ENCODE data around the gene VPS35L.
"Not testable (repeated sequence)": the region's sequence is repeated elsewhere in the genome, so short reads cannot be mapped to it uniquely, and the experiment has no call there.

VPS35L gene

GRCh38 chr16:19715566-19715965 is 160.1 kb downstream of the VPS35L start:
- no peak for DNase-seq

DNA sequence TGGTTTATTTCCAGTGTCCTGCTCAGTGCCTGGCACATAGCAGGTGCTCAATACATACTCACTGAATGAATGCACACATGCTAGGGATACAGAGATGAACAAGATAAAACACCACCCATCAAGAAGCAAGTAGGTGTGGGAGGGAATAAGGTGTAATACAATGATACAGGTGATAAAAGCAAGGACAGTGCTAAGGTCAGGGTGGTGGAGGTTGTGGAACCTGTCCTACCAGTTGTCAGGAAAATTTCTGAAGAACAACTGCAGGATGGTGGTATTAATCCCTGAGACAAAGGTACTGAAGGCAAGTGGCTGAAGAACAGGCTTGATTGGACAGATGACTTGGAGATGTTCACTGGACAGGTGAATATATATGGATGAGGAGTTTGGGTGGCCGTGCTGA is 160.7 kb downstream of the VPS35L start:
- no peak for DNase-seq

DNA sequence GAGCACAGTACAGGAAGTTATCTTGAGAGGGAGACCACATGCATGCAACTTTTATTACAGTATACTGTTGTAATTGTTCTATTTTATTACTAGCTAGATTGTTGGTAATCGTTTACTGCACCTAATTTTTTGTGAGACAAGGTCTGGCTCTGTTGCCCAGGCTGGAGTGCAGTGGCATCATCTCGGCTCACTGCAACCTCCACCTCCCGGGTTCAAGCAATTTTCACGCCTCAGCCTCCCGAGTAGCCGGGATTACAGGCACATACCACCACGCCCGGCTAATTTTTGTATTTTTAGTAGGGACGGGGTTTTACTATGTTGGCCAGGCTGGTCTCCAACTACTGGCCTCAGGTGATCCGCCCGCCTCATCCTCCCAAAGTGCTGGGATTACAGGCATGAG is 161.2 kb downstream of the VPS35L start:
- DNase-seq = not testable (repeated sequence)

- no peak for DNase-seq
Measured at GRCh38 chr16:19717314-19717713, 161.8 kb downstream of the VPS35L start.

GRCh38 chr16:19717741-19718623 is 162.5 kb downstream of the VPS35L start, which contains the start of the genes IQCK and KNOP1:
Gene IQCK (plus strand): TSS chr16:19718271. CDS start chr16:19718307, 36 bp downstream.
Gene KNOP1 (minus strand): TSS chr16:19718227. CDS start chr16:19715035, 3,192 bp downstream.
- peak; percentile 24 for DNase-seq

DNA sequence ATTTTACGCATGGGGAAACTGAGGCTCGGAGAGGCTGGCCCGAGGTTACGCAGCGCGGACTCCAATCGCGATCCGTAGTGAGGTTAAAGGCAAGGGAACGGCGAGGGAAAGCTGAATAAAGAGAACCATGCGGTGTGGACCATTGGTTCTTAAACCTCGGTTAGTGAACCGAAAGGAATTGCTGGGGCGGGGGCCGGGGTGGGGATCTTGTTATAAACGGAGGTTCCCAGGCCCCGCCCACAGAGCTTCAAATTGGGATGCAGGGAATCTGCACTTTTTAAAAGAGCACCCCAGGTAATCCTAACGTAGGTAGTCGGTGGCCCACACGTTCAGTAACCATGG is 163.1 kb downstream of the VPS35L start:
- DNase-seq = no peak

- no peak for DNase-seq
Measured at GRCh38 chr16:19722269-19722952, 166.9 kb downstream of the VPS35L start.

- no peak for DNase-seq
Measured at GRCh38 chr16:19722981-19723380, 167.5 kb downstream of the VPS35L start.

DNA sequence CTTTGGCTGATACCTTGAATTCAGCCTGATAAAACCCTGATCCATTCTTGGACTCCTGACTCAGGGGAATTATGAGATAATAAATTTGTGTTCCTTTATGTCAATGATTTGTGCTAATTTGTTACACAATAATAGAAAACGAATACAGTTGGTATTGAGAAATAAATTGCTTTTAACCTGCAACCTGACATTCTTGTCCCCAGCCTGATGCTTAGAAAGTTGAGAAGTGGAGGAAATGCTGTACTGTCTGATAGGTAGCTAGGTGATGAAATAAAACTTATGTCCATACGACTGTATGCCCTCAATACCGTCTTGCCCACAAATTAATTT is 173.1 kb downstream of the VPS35L start:
- DNase-seq = no peak

GRCh38 chr16:19733551-19733950 is 178.0 kb downstream of the VPS35L start:
- no peak for DNase-seq

DNA sequence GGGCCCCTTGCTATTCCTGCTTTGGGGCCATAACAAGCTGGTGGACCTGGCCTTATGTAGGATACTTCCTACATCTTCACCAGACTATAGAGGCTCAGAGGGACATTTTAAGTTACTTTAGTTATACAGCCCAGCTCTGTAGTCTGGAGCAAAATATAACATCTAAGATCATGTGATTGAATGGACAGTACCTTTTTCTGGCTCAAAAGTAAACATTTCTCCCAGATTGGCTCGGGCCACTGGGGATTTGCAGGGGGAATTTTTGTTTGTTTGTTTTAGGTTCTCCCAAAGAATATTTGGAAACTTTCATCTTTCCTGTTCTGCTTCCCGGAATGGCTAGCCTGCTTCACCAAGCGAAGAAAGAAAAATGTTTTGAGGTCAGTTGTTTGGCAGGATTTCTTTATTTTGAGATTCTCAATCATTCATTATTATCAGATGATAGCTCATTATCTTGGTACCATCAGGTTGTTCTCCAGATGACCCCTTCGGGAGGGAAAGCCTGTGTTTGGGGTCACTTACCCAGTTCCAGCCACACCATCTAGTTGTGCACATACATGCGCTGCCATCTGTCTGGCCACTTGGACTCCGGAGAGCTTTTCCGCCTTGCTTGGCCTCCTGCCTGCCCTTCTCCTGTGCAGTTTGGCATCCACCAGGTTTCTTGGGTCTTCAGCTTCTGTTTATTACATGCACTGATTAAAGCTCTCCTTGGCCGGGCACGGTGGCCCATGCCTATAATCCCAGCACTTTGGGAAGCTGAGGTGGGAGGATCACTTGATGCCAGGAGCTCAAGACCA is 179.8 kb downstream of the VPS35L start:
- DNase-seq = no peak

DNA sequence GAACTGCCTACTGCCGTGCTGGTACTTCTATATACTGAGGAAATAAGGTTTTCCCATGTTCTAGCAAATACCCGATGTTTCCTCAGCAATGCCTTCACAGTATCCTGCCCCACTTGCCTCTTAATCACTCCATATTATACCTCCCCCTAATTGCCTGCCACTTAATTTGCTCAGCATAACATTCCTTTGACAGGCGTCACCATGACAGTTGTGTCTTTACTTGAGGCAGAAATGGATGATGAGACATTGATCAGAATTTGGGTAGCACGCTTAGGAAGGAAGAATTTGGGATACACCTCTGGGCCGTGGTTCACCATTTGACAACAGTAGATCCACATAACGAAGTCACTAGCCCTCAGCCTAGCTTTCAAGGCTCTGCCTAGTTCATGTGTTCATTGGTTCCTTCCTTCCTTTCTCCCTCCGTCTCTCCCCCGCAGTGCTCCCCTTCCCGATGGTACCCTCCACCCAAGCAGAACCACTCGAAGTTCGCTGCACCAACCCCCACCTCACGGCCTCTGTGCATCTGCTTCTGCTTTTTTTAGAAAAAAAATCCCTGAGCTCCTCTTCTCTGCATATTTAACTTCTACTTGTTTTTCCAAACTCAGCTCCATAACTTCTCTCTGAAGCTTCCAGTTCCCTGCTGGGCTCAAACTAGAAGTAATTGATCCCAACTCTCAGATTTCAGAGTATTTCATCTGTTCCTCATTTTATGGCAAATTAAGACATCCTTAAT is 182.0 kb downstream of the VPS35L start:
- DNase-seq = no peak

GRCh38 chr16:19741354-19741753 is 185.9 kb downstream of the VPS35L start:
- DNase-seq = no peak

GRCh38 chr16:19743816-19744159 is 188.3 kb downstream of the VPS35L start:
- DNase-seq = no peak

- no peak for DNase-seq
Measured at GRCh38 chr16:19744670-19745069, 189.2 kb downstream of the VPS35L start.

DNA sequence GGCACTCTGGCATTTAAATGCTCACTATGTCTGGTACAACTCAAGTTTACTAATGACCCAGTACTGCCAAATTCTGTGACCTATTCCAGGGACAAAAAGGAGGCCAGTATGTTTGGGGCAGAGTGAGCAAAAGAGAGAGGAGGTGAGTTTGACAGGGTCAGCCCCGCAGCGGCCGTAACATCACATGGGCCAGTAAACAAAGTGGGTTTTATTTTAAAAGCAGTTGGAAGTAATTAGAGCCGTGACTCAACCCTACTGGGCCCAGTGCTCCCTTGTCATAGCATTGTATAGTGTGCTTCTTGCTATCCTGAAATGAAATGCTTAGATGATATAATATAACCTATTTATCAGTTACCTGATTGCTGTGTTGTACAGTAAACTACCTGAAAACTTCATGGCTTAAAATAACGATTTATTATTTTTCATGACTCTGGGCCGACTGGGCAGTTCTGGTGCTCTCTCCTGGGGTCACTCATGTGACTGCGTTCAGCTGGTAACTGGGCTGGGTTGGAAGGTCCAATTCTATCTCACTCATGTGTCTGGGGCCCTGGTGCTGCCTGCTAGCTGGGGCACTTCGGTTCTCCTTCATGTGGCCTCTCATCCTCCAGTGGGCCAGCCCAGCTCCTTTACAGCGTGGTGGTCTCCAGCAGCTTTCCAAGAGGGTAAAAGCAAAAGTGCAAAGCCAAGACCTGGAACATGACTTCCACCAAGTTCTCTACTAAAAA is 189.9 kb downstream of the VPS35L start:
- no peak for DNase-seq

GRCh38 chr16:19746561-19746960 is 191.1 kb downstream of the VPS35L start:
- DNase-seq = no peak

GRCh38 chr16:19748389-19749168 is 193.1 kb downstream of the VPS35L start:
- DNase-seq = no peak

DNA sequence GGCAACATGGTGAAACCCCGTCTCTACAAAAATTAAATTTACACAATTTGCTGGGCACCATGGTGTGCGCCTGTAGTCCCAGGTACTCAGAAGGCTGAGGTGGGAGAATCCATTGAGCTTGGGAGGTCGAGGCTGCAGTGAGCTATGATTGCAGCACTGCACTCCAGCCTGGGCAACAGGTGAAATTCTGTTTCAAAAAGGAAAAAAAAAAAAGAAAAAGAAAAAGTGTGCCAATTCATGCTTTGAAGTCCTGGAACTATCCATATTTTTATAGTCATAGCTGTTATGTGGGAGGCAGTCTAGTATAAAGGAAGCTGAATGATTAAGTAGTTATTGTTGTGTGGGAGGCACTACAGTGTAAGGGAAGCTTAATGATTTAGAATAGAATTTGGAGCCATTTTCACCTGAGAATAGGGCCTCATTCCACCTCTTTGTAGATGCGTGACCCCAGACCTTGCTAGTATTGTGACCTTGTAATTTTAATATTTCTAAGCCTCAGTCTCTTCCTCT is 194.1 kb downstream of the VPS35L start:
- DNase-seq = no peak
